H1 (cell line): Measurements from ENCODE around the gene PRKCZ. TPM values are rescaled to one million over a fixed set of nuclear protein-coding genes. Genes with fewer than 3 reads are reported as not detected.

Experiments used
- CTCF ChIA-PET: fragments of 300-600 bp; sonication (Branson Sonifier 250); formaldehyde crosslinking; loops from one replicate; lab custom pipeline; 2021; ENCODE audit not compliant: partially characterized antibody; lab: Charles Lee
- POLR2A ChIA-PET: fragments of 300-600 bp; sonication (Branson Sonifier 250); formaldehyde crosslinking; loops from one replicate; lab custom pipeline; 2021; ENCODE audit warnings: inconsistent platforms; ENCODE audit not compliant: partially characterized antibody; lab: Charles Lee
- DNase-seq, 2 experiments: peaks; one replicate each; pipeline versions ENCODE4 v3.0.0 to v3.0.0-alpha.2; 2010 to 2022; ENCODE audit warnings: low spot score in 2 of 2, low read depth in 1 of 2, mixed read lengths in 1 of 2
- FAIRE-seq: peaks from 2 replicates; lab custom pipeline; 2011; peaks lifted over from hg19 to GRCh38; lab: Jason Lieb, UNC
- H2AFZ ChIP-seq: 2 replicates; pipeline ENCODE4 v1.8.1; 2012; ENCODE audit warnings: low read length, inconsistent platforms
- H2AK5ac ChIP-seq: 2 replicates; pipeline ENCODE4 v1.6.1; 2013; ENCODE audit warnings: low read depth, low read length
- H2BK120ac ChIP-seq: replicated peaks from 2 replicates; pipeline ENCODE3; 2013; ENCODE audit warnings: low read depth, low read length, inconsistent platforms
- H2BK12ac ChIP-seq: 2 replicates; pipeline ENCODE4 v1.6.1; 2013; ENCODE audit warnings: low read depth, low read length
- H2BK15ac ChIP-seq: 2 replicates; pipeline ENCODE4 v1.6.1; 2013; ENCODE audit warnings: low read length
- H2BK20ac ChIP-seq: 2 replicates; pipeline ENCODE4 v1.6.1; 2013; ENCODE audit warnings: low read length
- H2BK5ac ChIP-seq: 2 replicates; pipeline ENCODE4 v1.6.1; 2013; ENCODE audit warnings: low read depth, low read length
- H3K14ac ChIP-seq: 2 replicates; pipeline ENCODE4 v1.6.1; 2013; ENCODE audit warnings: inconsistent platforms; ENCODE audit not compliant: insufficient read length
- H3K18ac ChIP-seq: 2 replicates; pipeline ENCODE4 v1.6.1; 2013; ENCODE audit warnings: low read length; ENCODE audit errors: extremely low read depth
- H3K23ac ChIP-seq: 2 replicates; pipeline ENCODE4 v1.6.1; 2013; ENCODE audit warnings: inconsistent platforms; ENCODE audit not compliant: insufficient read length
- H3K23me2 ChIP-seq: 2 replicates; pipeline ENCODE4 v1.6.1; 2013; ENCODE audit warnings: low read depth, low read length
- H3K27ac ChIP-seq: 2 replicates; pipeline ENCODE4 v1.6.1; 2011; ENCODE audit warnings: low read depth, low read length, inconsistent platforms
- H3K27me3 ChIP-seq, 4 experiments: replicated peaks in 1 of 4; 1 replicate in 1 of 4; 2 replicates in 3 of 4; pipeline versions ENCODE4 v1.6.1 to v1.8.1; 2011 to 2013; ENCODE audit warnings: low read length in 3 of 4, mild to moderate bottlenecking in 3 of 4, inconsistent platforms in 2 of 4, mixed read lengths in 2 of 4, moderate library complexity in 1 of 4; ENCODE audit not compliant: control insufficient read depth in 3 of 4, insufficient read depth in 3 of 4; ENCODE audit errors: extremely low read depth in 1 of 4
- H3K36me3 ChIP-seq, 4 experiments: 2 replicates each; pipeline versions ENCODE4 v1.6.1 to v1.8.1; 2011 to 2013; ENCODE audit warnings: mild to moderate bottlenecking in 4 of 4, low read length in 3 of 4, moderate library complexity in 2 of 4, control low read depth in 1 of 4, inconsistent platforms in 1 of 4; ENCODE audit not compliant: insufficient read depth in 4 of 4, control insufficient read depth in 2 of 4
- H3K4ac ChIP-seq: replicated peaks from 2 replicates; pipeline ENCODE3; 2013; ENCODE audit warnings: low read length, low read depth, mixed read lengths, inconsistent platforms; ENCODE audit not compliant: insufficient read length
- H3K4me1 ChIP-seq, 4 experiments: replicated peaks in 1 of 4; 1 replicate in 1 of 4; 2 replicates in 3 of 4; pipeline versions ENCODE4 v1.6.1 to v1.8.1; 2011 to 2013; ENCODE audit warnings: low read length in 3 of 4, inconsistent platforms in 2 of 4, mixed read lengths in 1 of 4; ENCODE audit not compliant: insufficient read depth in 4 of 4, control insufficient read depth in 3 of 4
- H3K4me2 ChIP-seq, 2 experiments: 2 replicates each; pipeline versions ENCODE4 v1.6.1 to v1.8.1; 2011 to 2013; ENCODE audit warnings: low read depth in 2 of 2, low read length in 2 of 2, control low read depth in 1 of 2, inconsistent platforms in 1 of 2, mild to moderate bottlenecking in 1 of 2; ENCODE audit not compliant: insufficient read depth in 1 of 2
- H3K4me3 ChIP-seq, 4 experiments: fragments of 200-600, 300-600 bp in 1 of 4; sonication (generic), shearing (Covaris generic), sonication (Bioruptor Twin) in 1 of 4; 2 replicates each; pipeline versions ENCODE4 v1.5.1 to v1.8.1; 2011 to 2016; ENCODE audit warnings: low read length in 4 of 4, low read depth in 3 of 4, control low read depth in 2 of 4, inconsistent platforms in 2 of 4, mild to moderate bottlenecking in 2 of 4, mixed read lengths in 1 of 4, moderate library complexity in 1 of 4; ENCODE audit not compliant: insufficient read depth in 2 of 4; ENCODE audit errors: extremely low read depth in 1 of 4
- H3K56ac ChIP-seq: replicated peaks from 2 replicates; pipeline ENCODE3; 2013; ENCODE audit warnings: low read depth, mild to moderate bottlenecking, mixed read lengths, low read length, inconsistent platforms; ENCODE audit not compliant: insufficient read length
- H3K79me1 ChIP-seq: 2 replicates; pipeline ENCODE4 v1.6.1; 2013; ENCODE audit warnings: low read depth, low read length, control low read depth
- H3K79me2 ChIP-seq, 2 experiments: 2 replicates each; pipeline versions ENCODE4 v1.6.1 to v1.8.1; 2012 to 2013; ENCODE audit warnings: low read length in 2 of 2, mild to moderate bottlenecking in 2 of 2, inconsistent platforms in 1 of 2; ENCODE audit not compliant: insufficient read depth in 2 of 2, control insufficient read depth in 1 of 2
- H3K9ac ChIP-seq, 4 experiments: replicated peaks in 1 of 4; 1 replicate in 1 of 4; 2 replicates in 3 of 4; pipeline versions ENCODE4 v1.6.1 to v1.8.1; 2011 to 2013; ENCODE audit warnings: low read depth in 3 of 4, low read length in 3 of 4, control low read depth in 2 of 4, mild to moderate bottlenecking in 2 of 4, moderate library complexity in 2 of 4, inconsistent platforms in 1 of 4; ENCODE audit errors: extremely low read depth in 1 of 4
- H3K9me3 ChIP-seq, 2 experiments: 2 replicates each; pipeline versions ENCODE4 v1.6.1 to v1.8.1; 2012 to 2013; ENCODE audit warnings: mild to moderate bottlenecking in 2 of 2, moderate library complexity in 2 of 2, control low read depth in 1 of 2, inconsistent platforms in 1 of 2, low read depth in 1 of 2, low read length in 1 of 2, mixed read lengths in 1 of 2; ENCODE audit not compliant: insufficient read depth in 2 of 2
- H4K20me1 ChIP-seq, 2 experiments: replicated peaks in 1 of 2; 2 replicates each; pipeline versions ENCODE3 to v1.8.1; 2011 to 2013; ENCODE audit warnings: inconsistent platforms in 2 of 2, low read length in 2 of 2, mild to moderate bottlenecking in 1 of 2; ENCODE audit not compliant: insufficient read depth in 2 of 2, control insufficient read depth in 1 of 2
- H4K5ac ChIP-seq: 2 replicates; pipeline ENCODE4 v1.6.1; 2013; ENCODE audit warnings: low read length, low read depth, mixed read lengths, inconsistent platforms; ENCODE audit not compliant: insufficient read length
- H4K8ac ChIP-seq: 2 replicates; pipeline ENCODE4 v1.8.0; 2013; ENCODE audit warnings: mild to moderate bottlenecking, moderate library complexity, low read length, inconsistent platforms; ENCODE audit not compliant: insufficient read depth; ENCODE audit errors: extremely low read depth
- H4K91ac ChIP-seq: replicated peaks from 2 replicates; pipeline ENCODE3; 2013; ENCODE audit warnings: low read length, mixed read lengths, inconsistent platforms; ENCODE audit not compliant: insufficient read length
- CBX5 ChIP-seq: fragments of 300-800, 300-1000 bp; sonication (generic); IDR thresholded peaks from 2 replicates; pipeline ENCODE4 v1.7.1; 2016; ENCODE audit warnings: antibody characterized with exemption, low read length, low read depth
- CHD1 ChIP-seq: IDR thresholded peaks from 2 replicates; pipeline ENCODE4 v1.6.1; 2012; ENCODE audit warnings: low read depth, low read length, improper control_type of control experiment
- FOSL1 ChIP-seq: IDR thresholded peaks from 2 replicates; pipeline ENCODE4 v1.6.1; 2011; ENCODE audit warnings: mild to moderate bottlenecking, low read depth, low read length, moderate library complexity; ENCODE audit not compliant: insufficient read depth
- HDAC2 ChIP-seq, 2 experiments: fragments of 300-600 bp in 1 of 2; sonication (generic) in 1 of 2; IDR thresholded peaks; 2 replicates each; pipeline ENCODE4 v1.6.1; 2011 to 2012; ENCODE audit warnings: low read depth in 2 of 2, low read length in 2 of 2, mild to moderate bottlenecking in 2 of 2, moderate library complexity in 2 of 2, borderline replicate concordance in 1 of 2, inconsistent platforms in 1 of 2
- KDM1A ChIP-seq: fragments of 200-600, 300-600 bp; sonication (generic); IDR thresholded peaks from 2 replicates; pipeline ENCODE4 v1.7.1; 2016; ENCODE audit warnings: mild to moderate bottlenecking, low read length, borderline replicate concordance
- KDM4A ChIP-seq: IDR thresholded peaks from one replicate; pipeline ENCODE4 v1.7.1; 2012; ENCODE audit warnings: low read depth, mild to moderate bottlenecking, moderate library complexity, low read length, inconsistent platforms; ENCODE audit not compliant: severe bottlenecking
- KDM5A ChIP-seq: fragments of 200-600 bp; IDR thresholded peaks from 2 replicates; pipeline ENCODE4 v1.7.1; 2012; ENCODE audit warnings: mild to moderate bottlenecking, low read length, inconsistent platforms, mixed read lengths
- POU5F1 ChIP-seq: IDR thresholded peaks from 2 replicates; pipeline ENCODE4 v1.6.1; 2011; ENCODE audit warnings: low read depth, mild to moderate bottlenecking, low read length, moderate library complexity
- SIX5 ChIP-seq: IDR thresholded peaks from 2 replicates; pipeline ENCODE4 v1.6.1; 2011; ENCODE audit warnings: mild to moderate bottlenecking, low read depth, low read length
- TBP ChIP-seq: IDR thresholded peaks from 2 replicates; pipeline ENCODE4 v1.6.1; 2011; ENCODE audit warnings: low read depth, low read length, improper control_type of control experiment
- TEAD4 ChIP-seq: IDR thresholded peaks from 2 replicates; pipeline ENCODE4 v1.6.1; 2012; ENCODE audit warnings: low read depth, low read length, inconsistent platforms, mixed read lengths
- WGBS, 2 experiments: shearing (Covaris generic) in 1 of 2; methylation state at CpG; one replicate each; pipeline versions ENCODE4 v1.1.6 to v1.1.7; 2013 to 2015; ENCODE audit warnings: low lambda C conversion rate in 2 of 2, mixed read lengths in 2 of 2, inconsistent platforms in 1 of 2, low coverage in 1 of 2, missing lambda C conversion rate in 1 of 2; ENCODE audit not compliant: insufficient replicate concordance in 2 of 2, insufficient coverage in 1 of 2, insufficient read length in 1 of 2; ENCODE audit errors: extremely low coverage in 1 of 2, missing lambda C conversion rate in 1 of 2; 5-methylcytosine and 5-hydroxymethylcytosine counted together
- polyA plus RNA-seq, 7 experiments: library from polyadenylated mRNA; depleted of rRNA in 3 of 7; stranded (reverse) in 5 of 7; unstranded in 2 of 7; fragments of >200 nt in 5 of 7; fragments of 200-250 nt in 2 of 7; gene quantifications; 1 replicate in 5 of 7; 2 replicates in 1 of 7; 4 replicates in 1 of 7; pipeline versions ENCODE4 v1.2.1 to v1.2.3, GENCODE V29; 2011 to 2013; ENCODE audit warnings: missing spikeins in 2 of 7, mixed read lengths in 2 of 7
- total RNA-seq: library from RNA; stranded (reverse); fragmentation: NEBNext Ultra II Directional; extraction: Animal tissue kit (Norgen Biotek cat#: 25700); gene quantifications from 2 replicates; pipeline ENCODE4 v1.2.1, GENCODE V29; 2021

PRKCZ gene
- total and polyA plus RNA-seq, 2 of the 8 experiments (the other 6 are each of a cell fraction or from before 2014, with no cell fraction given) = 37.4 to 45.1 TPM

- Histone ChIP-seq H4K91ac (no peak overlapping the region), H2BK5ac (no peak overlapping the region), H2BK15ac (no peak overlapping the region), H3K27ac (no peak overlapping the region), H3K18ac (no peak overlapping the region), H2BK20ac (no peak overlapping the region), H3K36me3 (no peaks in the 10 kb centered on the region), H3K27me3 (no peaks in the 10 kb centered on the region), H3K79me2 (no peaks in the 10 kb centered on the region), H3K9me3 (no peaks in the 10 kb centered on the region), H3K4me2 (no peak overlapping the region), H2BK120ac (no peak overlapping the region), H3K4me1 (peaks cover 0 to 19% (median 11%) of the 10 kb centered on the region in 4 experiments; a peak in 6 of 7 replicates), H2BK12ac (0 out of 2 replicates have a peak overlapping the region, but pooled peaks have one; percentile 68), H4K20me1 (no peaks in the 10 kb centered on the region), H3K9ac (no peak overlapping the region), H3K4ac (no peak overlapping the region), H3K14ac (no peak overlapping the region), H3K23ac (no peak overlapping the region), H3K56ac (no peak overlapping the region), H4K5ac (no peak overlapping the region), H2AK5ac (no peak overlapping the region), H3K79me1 (no peaks in the 10 kb centered on the region), H4K8ac (no peak overlapping the region), H2AFZ (no peak overlapping the region), H3K4me3 (no peak overlapping the region), H3K23me2 (peaks cover 3% of the 10 kb centered on the region; the same call in 1 of the 2 replicates)
- WGBS, 2 experiments = 81% methylated on average over 11 of the region's 14 CpGs; no CpG with 5 or more reads in 1 of the 2 experiments
- CTCF ChIA-PET = interaction anchor here (0.6 to 1.0 kb wide), 3 partner anchors 30 to 166 kb away, joined by 3 to 5 read pairs (median 3); no protein-coding TSS in a partner anchor
- POLR2A ChIA-PET = interaction anchor here (0.6 to 2.0 kb wide), 5 partner anchors 9 to 18 kb away, joined by 3 to 7 read pairs (median 3); no protein-coding TSS in a partner anchor
- TF ChIP-seq FOSL1 (no peak), KDM5A (no peak), TBP (no peak), KDM1A (no peak), CHD1 (no peak), CBX5 (no peak), HDAC2 (IDR thresholded peaks at IDR 0.05; ENCODE audit: borderline replicate concordance in 1 of 2, low read depth in 2 of 2, low read length in 2 of 2) (no peak), TEAD4 (no peak), POU5F1 (no peak), SIX5 (no peak), KDM4A (no peak)
- no peak for DNase-seq
- no peak for FAIRE-seq
Observed at GRCh38 chr1:2215329-2215728, 165.1 kb downstream of the PRKCZ start.
